CD4-positive, alpha-beta T cell (primary cell): Measurements from ENCODE around the gene CFAP119. TPM values are rescaled to one million over a fixed set of nuclear protein-coding genes. Genes with fewer than 3 reads are reported as not detected.

Source experiments
- ATAC-seq: fragments of 200-7000 bp; cut with Tn5 transposase; one replicate; pipeline ENCODE4 v1.10.0; 2022; ENCODE audit warnings: mild to moderate bottlenecking; ENCODE audit not compliant: poor library complexity
- CTCF ChIA-PET: fragments of 350-600 bp; sonication (Branson Sonifier 250); formaldehyde crosslinking; loops from one replicate; lab custom pipeline; 2021; ENCODE audit warnings: antibody characterized with exemption, inconsistent platforms; lab: Charles Lee
- POLR2A ChIA-PET: fragments of 350-600 bp; sonication (Branson Sonifier 250); formaldehyde crosslinking; loops from one replicate; lab custom pipeline; 2021; ENCODE audit warnings: antibody characterized with exemption, inconsistent platforms; lab: Charles Lee
- DNase-seq, 14 experiments: peaks; one replicate each; pipeline ENCODE4 v3.0.0-alpha.2; 2013 to 2020; ENCODE audit warnings: mixed read lengths in 2 of 14
- H3K27ac ChIP-seq, 2 donors: one replicate each; pipeline versions ENCODE4 v1.5.1 to v1.7.0; 2013; ENCODE audit warnings: low read length in 2 of 2, low read depth in 1 of 2, mild to moderate bottlenecking in 1 of 2
- H3K27me3 ChIP-seq, 2 experiments: 1 replicate in 1 of 2; 2 replicates in 1 of 2; pipeline versions ENCODE4 v1.6.1 to v1.7.0; 2013; ENCODE audit warnings: low read length in 2 of 2, control low read depth in 1 of 2, mild to moderate bottlenecking in 1 of 2, moderate library complexity in 1 of 2; ENCODE audit not compliant: insufficient read depth in 2 of 2, control insufficient read depth in 1 of 2
- H3K36me3 ChIP-seq: one replicate; pipeline ENCODE4 v1.6.1; 2013; ENCODE audit warnings: low read length, control low read depth; ENCODE audit not compliant: insufficient read depth
- H3K4me1 ChIP-seq: one replicate; pipeline ENCODE4 v1.6.1; 2013; ENCODE audit warnings: low read length, control low read depth; ENCODE audit not compliant: insufficient read depth
- H3K4me3 ChIP-seq: one replicate; pipeline ENCODE4 v1.5.1; 2013; ENCODE audit warnings: mild to moderate bottlenecking, low read length, moderate library complexity
- H3K9me3 ChIP-seq, 2 experiments: 1 replicate in 1 of 2; 2 replicates in 1 of 2; pipeline versions ENCODE4 v1.6.1 to v1.7.0; 2013; ENCODE audit warnings: low read length in 2 of 2, mild to moderate bottlenecking in 2 of 2, control low read depth in 1 of 2, moderate library complexity in 1 of 2; ENCODE audit not compliant: control insufficient read depth in 1 of 2, insufficient read depth in 1 of 2
- H3K27ac Mint-ChIP-seq: one replicate; pipeline ENCODE4 v1.8.0; 2020; ENCODE audit warnings: mixed read lengths
- H3K27me3 Mint-ChIP-seq: one replicate; pipeline ENCODE4 v1.8.0; 2021; ENCODE audit warnings: mixed read lengths
- H3K36me3 Mint-ChIP-seq: one replicate; pipeline ENCODE4 v1.8.0; 2021; ENCODE audit warnings: low read depth, mixed read lengths
- H3K4me1 Mint-ChIP-seq: one replicate; pipeline ENCODE4 v1.8.0; 2021; ENCODE audit warnings: low read depth, mixed read lengths
- H3K4me3 Mint-ChIP-seq: one replicate; pipeline ENCODE4 v1.8.0; 2020; ENCODE audit warnings: mild to moderate bottlenecking, mixed read lengths
- H3K9me3 Mint-ChIP-seq: one replicate; pipeline ENCODE4 v1.8.0; 2020; ENCODE audit warnings: mixed read lengths
- CTCF ChIP-seq: fragments of 200-600 bp; IDR thresholded peaks from one replicate; pipeline ENCODE4 v1.8.0; 2022; ENCODE audit warnings: antibody characterized with exemption, mild to moderate bottlenecking
- intact Hi-C, 2 experiments: fragments of 100-400 bp; cut with DNase I in 1 of 2; cut with micrococcal nuclease in 1 of 2; formaldehyde crosslinking; loops; one replicate each; pipeline versions ENCODE4 v1.15.1 to v1.9.0; 2023 to 2025; cut with DNase I, micrococcal nuclease
- total RNA-seq, 174 experiments: library from RNA in 2 of 174; stranded (reverse) in 2 of 174; gene quantifications; one replicate each; pipeline ENCODE4 v1.2.3 and lab custom pipeline; 2021 to 2026

CFAP119 gene
- total RNA-seq, 2 experiments from 2014 or later, result 1.7 to 2.2 TPM

DNA sequence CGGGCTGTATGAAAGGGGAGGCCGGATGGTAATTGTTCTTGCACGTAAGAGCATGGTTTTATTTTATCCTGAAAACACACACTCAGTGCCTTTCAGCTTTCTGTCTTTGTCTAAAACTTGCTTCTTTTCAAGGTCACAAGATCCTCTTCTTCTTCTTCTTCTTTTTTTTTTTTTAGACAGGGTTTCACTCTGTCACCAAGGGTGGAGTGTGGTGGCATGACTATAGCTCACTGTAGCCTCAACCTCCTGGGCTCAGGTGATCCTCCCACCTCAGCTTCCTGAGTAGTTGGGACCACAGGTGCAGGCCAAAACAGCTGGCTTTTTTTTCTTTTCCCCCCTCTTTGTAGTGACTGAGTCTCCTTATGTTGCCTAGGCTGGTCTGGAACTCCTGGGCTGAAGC lies 41.1 kb upstream of the CFAP119 start:
- H3K4me1 Mint-ChIP-seq, result peaks cover 18% of the 10 kb centered on the region
- ChIA-PET POLR2A (interaction anchor here (0.6 kb wide), 1 partner anchor 626 kb away, joined by 3 read pairs; no protein-coding TSS in a partner anchor), CTCF (no interaction called here)
- no peaks in the 10 kb centered on the region for H3K27me3 ChIP-seq
- peak overlapping the region; percentile 56 for H3K4me3 Mint-ChIP-seq
- intact Hi-C loops, result no loop called here
- ATAC-seq (no peak), DNase-seq (no peak)
- no peaks in the 10 kb centered on the region for H3K9me3 ChIP-seq
- H3K4me1 ChIP-seq, result peaks cover 21% of the 10 kb centered on the region
- H3K9me3 Mint-ChIP-seq, result no peaks in the 10 kb centered on the region
- no peak overlapping the region for H3K27ac ChIP-seq
- no peaks in the 10 kb centered on the region for H3K27me3 Mint-ChIP-seq
- H3K36me3 Mint-ChIP-seq, result no peaks in the 10 kb centered on the region
- no peak overlapping the region for H3K4me3 ChIP-seq
- TF ChIP-seq CTCF, result no peak
- H3K36me3 ChIP-seq, result no peaks in the 10 kb centered on the region
- H3K27ac Mint-ChIP-seq, result no peak overlapping the region

- Histone ChIP-seq H3K36me3 (no peaks in the 10 kb centered on the region), H3K4me3 (no peak overlapping the region), H3K27me3 (no peaks in the 10 kb centered on the region), H3K9me3 (no peaks in the 10 kb centered on the region), H3K4me1 (no peaks in the 10 kb centered on the region), H3K27ac (no peak overlapping the region)
- H3K36me3 Mint-ChIP-seq, result no peaks in the 10 kb centered on the region
- ATAC-seq, result no peak
- no peaks in the 10 kb centered on the region for H3K27me3 Mint-ChIP-seq
- ChIA-PET CTCF (no interaction called here), POLR2A (interaction anchor here (2.0 kb wide), 1 partner anchor 8 kb away, joined by 7 read pairs; no protein-coding TSS in a partner anchor)
- intact Hi-C loops, result no loop called here
- H3K4me3 Mint-ChIP-seq, result no peak overlapping the region
- no peak for DNase-seq
- no peak for TF ChIP-seq CTCF
- H3K9me3 Mint-ChIP-seq, result no peaks in the 10 kb centered on the region
- no peaks in the 10 kb centered on the region for H3K4me1 Mint-ChIP-seq
- H3K27ac Mint-ChIP-seq, result no peak overlapping the region
Measured at GRCh38 chr16:30797670-30798309, 35.9 kb upstream of the CFAP119 start.

DNA sequence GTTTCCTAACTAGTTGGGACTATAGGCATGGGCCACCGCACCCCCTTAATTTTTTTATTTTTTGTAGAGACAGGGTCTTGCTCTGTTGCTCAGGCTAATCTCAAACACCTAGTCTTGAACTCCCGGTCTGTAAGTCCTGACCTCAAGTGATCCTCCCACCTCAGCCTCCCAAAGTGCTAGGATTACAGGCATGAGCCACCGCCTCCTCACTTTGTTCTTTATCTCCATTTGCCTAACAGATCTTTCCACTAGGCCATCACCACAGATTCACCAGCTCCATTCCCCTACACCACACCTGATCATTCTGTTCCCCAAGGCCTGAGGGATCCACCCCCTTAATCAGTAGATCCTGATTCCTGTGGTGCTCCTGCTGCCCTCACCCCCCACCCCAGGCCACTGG lies 32.8 kb upstream of the CFAP119 start:
- ChIA-PET POLR2A (no interaction called here), CTCF (no interaction called here)
- no peaks in the 10 kb centered on the region for H3K4me1 Mint-ChIP-seq
- H3K27me3 Mint-ChIP-seq, result no peaks in the 10 kb centered on the region
- TF ChIP-seq CTCF, result no peak
- H3K4me3 Mint-ChIP-seq, result no peak overlapping the region
- Histone ChIP-seq H3K36me3 (no peaks in the 10 kb centered on the region), H3K27me3 (no peaks in the 10 kb centered on the region), H3K4me1 (no peaks in the 10 kb centered on the region), H3K27ac (no peak overlapping the region), H3K9me3 (no peaks in the 10 kb centered on the region), H3K4me3 (no peak overlapping the region)
- DNase-seq, result no peak
- no peak for ATAC-seq
- no peaks in the 10 kb centered on the region for H3K9me3 Mint-ChIP-seq
- intact Hi-C loops, result no loop called here
- H3K36me3 Mint-ChIP-seq, result no peaks in the 10 kb centered on the region
- H3K27ac Mint-ChIP-seq, result no peak overlapping the region
